ENCODE data around the gene DDX1.

DNA sequence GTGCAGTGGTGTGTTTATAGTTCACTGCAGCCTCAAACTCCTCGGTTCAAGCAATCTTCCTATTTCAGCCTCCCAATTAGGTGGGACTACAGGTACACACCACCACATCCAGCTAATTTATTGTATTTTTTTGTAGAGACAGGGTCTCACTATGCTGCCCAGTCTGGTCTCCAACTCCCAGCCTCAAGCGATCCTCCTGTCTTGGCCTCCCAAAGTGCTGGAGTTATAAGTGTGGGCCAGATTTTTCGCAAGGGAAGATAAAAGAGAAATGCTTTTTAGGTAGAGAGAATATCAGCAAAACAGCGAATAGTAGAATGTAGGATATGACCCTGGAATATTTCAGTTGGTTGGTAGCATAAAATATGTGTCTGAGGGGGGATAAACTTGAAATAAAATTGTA is 4.3 kb downstream of the DDX1 start:
- TF ChIP-seq EED (IDR thresholded peaks at IDR 0.05; ENCODE audit: low read depth) (no peak), CTCF (IDR thresholded peaks at IDR 0.05 in 2 of 3, conservative IDR thresholded peaks at IDR 0.05 in 1 of 3; ENCODE audit: control insufficient read depth in 2 of 3, extremely low read depth in 1 of 3, insufficient read depth in 1 of 3, low read depth in 3 of 3, low read length in 3 of 3) (no peak), TCF3 (IDR thresholded peaks at IDR 0.05; ENCODE audit: borderline replicate concordance, insufficient read depth, low read depth, low read length) (no peak), DPF2 (IDR thresholded peaks at IDR 0.05) (no peak), RBBP5 (conservative IDR thresholded peaks at IDR 0.05) (no peak), RAD21 (IDR thresholded peaks at IDR 0.05; ENCODE audit: insufficient read depth, low read depth, low read length) (no peak), SIN3A (IDR thresholded peaks at IDR 0.05; ENCODE audit: low read depth, low read length) (no peak)
